HG03039 (cell line): ENCODE results near the gene CEP170B.
"Not testable (repeated sequence)": the region's sequence is repeated elsewhere in the genome, so short reads cannot be mapped to it uniquely, and the experiment has no call there.

ENCODE experiments used
- ATAC-seq: cut with Tn5 transposase; IDR thresholded peaks from one replicate; pipeline ENCODE4 v1.9.1; 2021; ENCODE audit warnings: mild to moderate bottlenecking, moderate library complexity; ENCODE audit not compliant: unreplicated experiment

The CEP170B gene

GRCh38 chr14:104865081-104865630, at the start of gene CEP170B:
TSS of gene CEP170B (plus strand) at chr14:104865268. CDS start at chr14:104868451, 3,183 bp downstream.
- ATAC-seq: no peak

- ATAC-seq: no peak
These were observed 48.5 kb upstream of the CEP170B start for GRCh38 chr14:104816616-104816884.

- no peak for ATAC-seq
These were observed 46.9 kb upstream of the CEP170B start for GRCh38 chr14:104817930-104818713.

- no peak for ATAC-seq
These were observed 46.3 kb upstream of the CEP170B start for GRCh38 chr14:104818714-104819161.

- no peak for ATAC-seq
These were observed 45.7 kb upstream of the CEP170B start for GRCh38 chr14:104819361-104819781.

GRCh38 chr14:104820669-104821228, 44.3 kb upstream of the CEP170B start:
- ATAC-seq: no peak

- ATAC-seq: no peak
These were observed 43.7 kb upstream of the CEP170B start for GRCh38 chr14:104821229-104821945.

GRCh38 chr14:104821971-104822608, 43.0 kb upstream of the CEP170B start:
- ATAC-seq: no peak

GRCh38 chr14:104822821-104823615, 42.0 kb upstream of the CEP170B start:
- ATAC-seq: no peak

- no peak for ATAC-seq
These were observed 40.6 kb upstream of the CEP170B start for GRCh38 chr14:104824353-104824997.

- ATAC-seq: peak; percentile 62
These were observed 38.7 kb upstream of the CEP170B start for GRCh38 chr14:104826189-104826860.

GRCh38 chr14:104826861-104827176, 38.2 kb upstream of the CEP170B start:
- ATAC-seq: no peak

GRCh38 chr14:104827177-104828055, 37.7 kb upstream of the CEP170B start:
- no peak for ATAC-seq

- no peak for ATAC-seq
These were observed 34.3 kb upstream of the CEP170B start for GRCh38 chr14:104830781-104831180.

GRCh38 chr14:104836171-104836935, 28.7 kb upstream of the CEP170B start:
- not testable (repeated sequence) for ATAC-seq

- no peak for ATAC-seq
These were observed 23.3 kb upstream of the CEP170B start for GRCh38 chr14:104841730-104842129.

GRCh38 chr14:104843006-104843405, 22.1 kb upstream of the CEP170B start:
- no peak for ATAC-seq
